ENCODE results near the gene DPP3.

Gene DPP3

GRCh38 chr11:66488957-66489356 lies 8.7 kb downstream of the DPP3 start:
- DNase-seq, result no peak

GRCh38 chr11:66489636-66490035 lies 9.4 kb downstream of the DPP3 start:
- DNase-seq, result peak in 1 of 2 experiments; percentile 42

GRCh38 chr11:66491315-66491935 lies 11.2 kb downstream of the DPP3 start:
- DNase-seq, result no peak

- peak; percentile 69 to 93 for DNase-seq
Measured at GRCh38 chr11:66492161-66492865, 12.1 kb downstream of the DPP3 start.

GRCh38 chr11:66493130-66493529 lies 12.9 kb downstream of the DPP3 start:
- DNase-seq, result no peak

GRCh38 chr11:66494458-66494857 lies 14.2 kb downstream of the DPP3 start:
- DNase-seq, result no peak

- peak in 1 of 2 experiments; percentile 5 for DNase-seq
Measured at GRCh38 chr11:66494935-66495334, 14.7 kb downstream of the DPP3 start.

GRCh38 chr11:66495401-66495854 lies 15.2 kb downstream of the DPP3 start:
- DNase-seq, result no peak

- no peak for DNase-seq
Measured at GRCh38 chr11:66497206-66497605, 17.0 kb downstream of the DPP3 start.

- DNase-seq, result no peak
Measured at GRCh38 chr11:66498506-66498905, 18.3 kb downstream of the DPP3 start.

GRCh38 chr11:66505276-66505816 lies 25.1 kb downstream of the DPP3 start:
- DNase-seq, result no peak

- no peak for DNase-seq
Measured at GRCh38 chr11:66509131-66509561, 28.9 kb downstream of the DPP3 start.

GRCh38 chr11:66510271-66510989 lies 30.2 kb downstream of the DPP3 start, which contains the start of gene BBS1:
TSS of gene BBS1 (plus strand) at chr11:66510635. CDS start at chr11:66510660, 25 bp downstream.
- peak; percentile 35 to 61 for DNase-seq

- DNase-seq, result no peak
Measured at GRCh38 chr11:66510990-66511339, 30.7 kb downstream of the DPP3 start.

GRCh38 chr11:66523611-66524010 lies 43.4 kb downstream of the DPP3 start:
- DNase-seq, result no peak

- no peak for DNase-seq
Measured at GRCh38 chr11:66524304-66525040, 44.2 kb downstream of the DPP3 start.

- no peak for DNase-seq
Measured at GRCh38 chr11:66529069-66529468, 48.8 kb downstream of the DPP3 start.

GRCh38 chr11:66529655-66530054 lies 49.4 kb downstream of the DPP3 start:
- DNase-seq, result no peak

- no peak for DNase-seq
Measured at GRCh38 chr11:66530927-66531709, 50.9 kb downstream of the DPP3 start.

GRCh38 chr11:66531841-66532240 lies 51.6 kb downstream of the DPP3 start:
- DNase-seq, result no peak

- no peak for DNase-seq
Measured at GRCh38 chr11:66532784-66533183, 52.5 kb downstream of the DPP3 start.

All from NCI-H524 (cell line).